Smooth muscle cell (in vitro differentiated cells): Measurements from ENCODE around the gene SAMD11. TPM values are rescaled to one million over a fixed set of nuclear protein-coding genes. Genes with fewer than 3 reads are reported as not detected.
A peak's percentile ranks its signal among the peaks of the same experiment; 100 is the strongest.

ENCODE experiments used
- DNase-seq: peaks from one replicate; lab custom pipeline; 2025; ENCODE audit not compliant: unreplicated experiment; lab: John Stamatoyannopoulos, UW
- H2AFZ ChIP-seq: fragments of 200-600 bp; sonication (generic); 2 replicates; pipeline ENCODE4 v1.6.0; 2016; ENCODE audit warnings: antibody characterized with exemption, low read depth, mild to moderate bottlenecking
- H3F3A ChIP-seq: fragments of 200-600 bp; sonication (generic); 2 replicates; pipeline ENCODE4 v1.6.0; 2017; ENCODE audit warnings: antibody characterized with exemption, low read depth
- H3K27ac ChIP-seq: fragments of 200-600 bp; sonication (generic); 2 replicates; pipeline ENCODE4 v1.5.1; 2016; ENCODE audit warnings: low read depth, mild to moderate bottlenecking
- H3K27me3 ChIP-seq: fragments of 200-600 bp; sonication (generic); 2 replicates; pipeline ENCODE4 v1.6.1; 2016; ENCODE audit warnings: low read depth, mild to moderate bottlenecking
- H3K36me3 ChIP-seq: fragments of 200-600 bp; sonication (generic); 2 replicates; pipeline ENCODE4 v1.5.1; 2016; ENCODE audit warnings: low read depth
- H3K4me1 ChIP-seq: fragments of 200-600 bp; sonication (generic); 2 replicates; pipeline ENCODE4 v1.5.1; 2016; ENCODE audit warnings: low read depth
- H3K4me2 ChIP-seq: fragments of 200-600 bp; sonication (generic); 2 replicates; pipeline ENCODE4 v1.6.0; 2016; ENCODE audit warnings: mild to moderate bottlenecking
- H3K4me3 ChIP-seq: fragments of 200-600 bp; sonication (generic); 2 replicates; pipeline ENCODE4 v1.5.1; 2016; ENCODE audit warnings: mild to moderate bottlenecking
- H3K79me2 ChIP-seq: fragments of 200-600 bp; sonication (generic); 2 replicates; pipeline ENCODE4 v1.6.0; 2016; ENCODE audit warnings: low read depth, mild to moderate bottlenecking
- H3K9ac ChIP-seq: fragments of 200-600 bp; sonication (generic); 2 replicates; pipeline ENCODE4 v1.6.0; 2016; ENCODE audit warnings: low read depth
- H3K9me3 ChIP-seq: fragments of 200-600 bp; sonication (generic); replicated peaks from 2 replicates; pipeline ENCODE4 v1.5.1; 2016; ENCODE audit warnings: low read depth
- H4K20me1 ChIP-seq: fragments of 200-600 bp; sonication (generic); 2 replicates; pipeline ENCODE4 v1.6.0; 2016; ENCODE audit warnings: low read depth
- WGBS: methylation state at CpG from one replicate; pipeline ENCODE4 v1.1.7; 2016; ENCODE audit warnings: low lambda C conversion rate; 5-methylcytosine and 5-hydroxymethylcytosine counted together
- polyA plus RNA-seq: library from polyadenylated mRNA; unstranded; fragments of >200 nt; fragmentation: Nextera tagmentation; extraction: Ambion mirVana; gene quantifications from 2 replicates; pipeline ENCODE4 v1.2.1, GENCODE V29; 2016
- total RNA-seq: library from RNA; depleted of rRNA; stranded (reverse); fragments of >200 nt; gene quantifications from 2 replicates; pipeline ENCODE4 v1.2.3, GENCODE V29; 2014
- TF ChIP-seq, protein P1 (sequence below): fragments of 200-600 bp; sonication (generic); IDR thresholded peaks from 2 replicates; pipeline ENCODE4 v1.5.1; 2017; ENCODE audit warnings: borderline replicate concordance, mild to moderate bottlenecking, antibody characterized with exemption; ENCODE audit not compliant: insufficient read depth, poor library complexity, severe bottlenecking

Gene SAMD11
- total and polyA plus RNA-seq, 2 experiments from 2014 or later, result 18.0 to 21.1 TPM

DNA sequence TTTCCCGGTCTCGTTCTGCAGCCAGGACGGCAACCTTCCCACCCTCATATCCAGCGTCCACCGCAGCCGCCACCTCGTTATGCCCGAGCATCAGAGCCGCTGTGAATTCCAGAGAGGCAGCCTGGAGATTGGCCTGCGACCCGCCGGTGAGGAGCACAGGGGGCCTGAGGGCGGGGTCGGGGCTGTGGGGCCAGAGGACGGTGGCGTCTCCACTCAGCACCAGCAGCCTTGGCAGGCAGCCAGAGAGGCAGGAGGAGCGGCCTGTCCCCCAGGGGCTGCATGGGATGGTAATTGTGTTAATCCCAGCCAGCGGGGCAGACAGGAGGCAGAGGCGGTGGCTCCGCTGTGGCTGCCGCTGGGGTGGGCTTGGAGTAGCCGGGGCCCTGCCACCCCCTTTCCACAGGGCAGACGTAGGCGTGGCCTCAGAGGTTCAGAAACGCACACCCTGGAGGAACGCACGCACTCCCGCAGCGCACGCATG lies 12.1 kb downstream of the SAMD11 start:
- Histone ChIP-seq H3K4me2 (peak overlapping the region; percentile 58), H3K27ac (no peak overlapping the region), H3K9ac (no peak overlapping the region), H3K27me3 (no peaks in the 10 kb centered on the region), H3K4me1 (peaks cover 25% of the 10 kb centered on the region), H4K20me1 (peaks cover 18% of the 10 kb centered on the region), H3K79me2 (no peaks in the 10 kb centered on the region), H3K4me3 (no peak overlapping the region), H3K36me3 (no peaks in the 10 kb centered on the region), H3K9me3 (no peaks in the 10 kb centered on the region), H2AFZ (no peak overlapping the region), H3F3A (peaks cover 6% of the 10 kb centered on the region)
- TF ChIP-seq, protein P1, sequence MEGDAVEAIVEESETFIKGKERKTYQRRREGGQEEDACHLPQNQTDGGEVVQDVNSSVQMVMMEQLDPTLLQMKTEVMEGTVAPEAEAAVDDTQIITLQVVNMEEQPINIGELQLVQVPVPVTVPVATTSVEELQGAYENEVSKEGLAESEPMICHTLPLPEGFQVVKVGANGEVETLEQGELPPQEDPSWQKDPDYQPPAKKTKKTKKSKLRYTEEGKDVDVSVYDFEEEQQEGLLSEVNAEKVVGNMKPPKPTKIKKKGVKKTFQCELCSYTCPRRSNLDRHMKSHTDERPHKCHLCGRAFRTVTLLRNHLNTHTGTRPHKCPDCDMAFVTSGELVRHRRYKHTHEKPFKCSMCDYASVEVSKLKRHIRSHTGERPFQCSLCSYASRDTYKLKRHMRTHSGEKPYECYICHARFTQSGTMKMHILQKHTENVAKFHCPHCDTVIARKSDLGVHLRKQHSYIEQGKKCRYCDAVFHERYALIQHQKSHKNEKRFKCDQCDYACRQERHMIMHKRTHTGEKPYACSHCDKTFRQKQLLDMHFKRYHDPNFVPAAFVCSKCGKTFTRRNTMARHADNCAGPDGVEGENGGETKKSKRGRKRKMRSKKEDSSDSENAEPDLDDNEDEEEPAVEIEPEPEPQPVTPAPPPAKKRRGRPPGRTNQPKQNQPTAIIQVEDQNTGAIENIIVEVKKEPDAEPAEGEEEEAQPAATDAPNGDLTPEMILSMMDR, result no peak
- DNase-seq, result peak; percentile 15
- 12% methylated on average over 25 of the region's 30 CpGs for WGBS

DNA sequence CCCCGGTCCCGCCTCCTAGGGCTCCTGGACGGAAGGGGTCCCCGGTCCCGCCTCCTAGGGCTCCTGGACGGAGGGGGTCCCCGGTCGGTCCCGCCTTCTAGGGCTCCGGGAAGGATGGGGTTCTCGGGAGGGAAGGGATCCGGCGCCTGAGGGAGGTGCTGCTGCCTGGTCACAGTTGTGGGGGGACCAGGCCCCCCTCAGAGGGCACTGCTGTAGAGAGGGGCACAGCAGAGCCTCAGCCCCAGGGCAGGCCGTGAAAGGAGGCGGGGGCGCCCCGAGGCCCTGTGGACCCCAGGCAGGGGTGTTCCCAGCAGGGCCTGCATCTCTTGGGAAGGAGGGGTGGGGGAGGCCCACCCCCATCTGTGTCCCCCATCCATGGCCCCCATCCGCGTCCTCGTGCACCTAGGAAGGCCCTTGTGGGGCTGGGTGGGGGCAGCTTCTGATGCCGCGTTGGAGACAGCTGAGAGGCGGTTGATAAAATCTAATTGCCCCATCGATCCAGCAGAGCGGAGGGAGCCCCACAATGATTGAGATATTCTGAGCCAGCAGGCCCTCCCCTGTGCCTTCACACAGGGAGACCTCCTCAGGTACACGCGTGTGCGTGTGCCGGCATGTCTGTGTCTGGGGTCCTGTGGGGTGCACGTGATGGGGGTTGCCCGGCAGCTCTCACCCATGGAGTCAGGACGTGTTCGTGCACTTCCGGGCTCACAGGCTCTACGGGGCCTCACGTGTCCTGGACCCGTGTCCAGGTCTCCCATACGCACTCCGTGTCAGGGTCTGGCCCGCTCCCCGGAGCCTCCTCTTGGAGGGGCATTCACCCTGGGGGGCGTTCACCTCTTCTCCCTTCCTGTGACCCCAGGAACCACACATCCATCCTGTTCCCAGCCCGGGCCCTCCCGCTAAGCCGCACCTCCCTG lies 12.9 kb downstream of the SAMD11 start:
- Histone ChIP-seq H3K36me3 (no peaks in the 10 kb centered on the region), H3K9me3 (no peaks in the 10 kb centered on the region)
- 90% methylated on average over 35 of the region's 45 CpGs for WGBS

DNA sequence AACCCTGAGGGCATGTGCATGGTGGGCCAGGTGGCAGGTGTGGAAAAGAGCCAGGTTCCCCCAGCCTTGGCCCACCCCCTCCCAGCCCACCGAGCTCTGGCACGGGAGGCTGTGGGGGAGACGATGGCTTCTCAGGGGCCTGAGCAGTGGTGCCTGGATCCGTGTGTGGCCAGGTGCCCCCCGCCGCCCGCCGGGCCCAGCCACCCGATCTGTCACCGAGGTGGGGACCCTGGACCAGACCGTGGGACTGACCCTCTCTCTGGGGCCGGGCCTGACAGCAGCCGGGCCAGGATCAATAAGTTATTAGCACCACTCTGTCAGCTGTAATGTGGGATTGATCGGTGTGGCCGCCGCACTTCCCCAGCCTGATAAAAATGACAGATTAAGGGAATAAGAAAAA lies 13.8 kb downstream of the SAMD11 start:
- H3K4me3 ChIP-seq, result no peak overlapping the region
- DNase-seq, result no peak
- H3K4me1 ChIP-seq, result peaks cover 37% of the 10 kb centered on the region
- H3K36me3 ChIP-seq, result no peaks in the 10 kb centered on the region
- peaks cover 9% of the 10 kb centered on the region for H4K20me1 ChIP-seq
- H3K79me2 ChIP-seq, result no peaks in the 10 kb centered on the region
- H3K4me2 ChIP-seq, result no peak overlapping the region
- no peak overlapping the region for H3K9ac ChIP-seq
- H3K27ac ChIP-seq, result no peak overlapping the region
- TF ChIP-seq, protein P1, result no peak
- 90% methylated on average over 10 of the region's 16 CpGs for WGBS
- peaks cover 6% of the 10 kb centered on the region for H3F3A ChIP-seq
- no peak overlapping the region for H2AFZ ChIP-seq
- H3K27me3 ChIP-seq, result no peaks in the 10 kb centered on the region
- no peaks in the 10 kb centered on the region for H3K9me3 ChIP-seq

More for the DNA sequence above, 12.9 kb downstream of the SAMD11 start:
- Histone ChIP-seq H2AFZ (no peak overlapping the region), H3K27me3 (no peaks in the 10 kb centered on the region), H3K9ac (no peak overlapping the region), H3K27ac (no peak overlapping the region), H3K4me1 (peaks cover 32% of the 10 kb centered on the region), H3K79me2 (no peaks in the 10 kb centered on the region), H3F3A (peaks cover 6% of the 10 kb centered on the region), H4K20me1 (peaks cover 16% of the 10 kb centered on the region), H3K4me3 (no peak overlapping the region), H3K4me2 (peak overlapping the region; percentile 58)
- TF ChIP-seq, protein P1, result no peak
- no peak for DNase-seq
